Cardiac fibroblast (primary cell): ENCODE data around the gene SCIMP.

ENCODE experiments used
- DNase-seq, 2 donors: peaks; one replicate each; pipeline versions ENCODE4 v3.0.0 to v3.0.0-alpha.2; 2010; ENCODE audit warnings: low read depth in 2 of 2
- H3K4me3 ChIP-seq, 2 donors: replicated peaks in 1 of 2; 1 replicate in 1 of 2; 2 replicates in 1 of 2; pipeline ENCODE4 v1.5.1; 2011; ENCODE audit warnings: low read depth in 2 of 2, low read length in 2 of 2, mild to moderate bottlenecking in 2 of 2, moderate library complexity in 1 of 2
- TF ChIP-seq, protein P1 (sequence below): IDR thresholded peaks from one replicate; pipeline ENCODE4 v1.5.1; 2011; ENCODE audit warnings: low read depth, mild to moderate bottlenecking, low read length, inconsistent platforms

Gene SCIMP

DNA sequence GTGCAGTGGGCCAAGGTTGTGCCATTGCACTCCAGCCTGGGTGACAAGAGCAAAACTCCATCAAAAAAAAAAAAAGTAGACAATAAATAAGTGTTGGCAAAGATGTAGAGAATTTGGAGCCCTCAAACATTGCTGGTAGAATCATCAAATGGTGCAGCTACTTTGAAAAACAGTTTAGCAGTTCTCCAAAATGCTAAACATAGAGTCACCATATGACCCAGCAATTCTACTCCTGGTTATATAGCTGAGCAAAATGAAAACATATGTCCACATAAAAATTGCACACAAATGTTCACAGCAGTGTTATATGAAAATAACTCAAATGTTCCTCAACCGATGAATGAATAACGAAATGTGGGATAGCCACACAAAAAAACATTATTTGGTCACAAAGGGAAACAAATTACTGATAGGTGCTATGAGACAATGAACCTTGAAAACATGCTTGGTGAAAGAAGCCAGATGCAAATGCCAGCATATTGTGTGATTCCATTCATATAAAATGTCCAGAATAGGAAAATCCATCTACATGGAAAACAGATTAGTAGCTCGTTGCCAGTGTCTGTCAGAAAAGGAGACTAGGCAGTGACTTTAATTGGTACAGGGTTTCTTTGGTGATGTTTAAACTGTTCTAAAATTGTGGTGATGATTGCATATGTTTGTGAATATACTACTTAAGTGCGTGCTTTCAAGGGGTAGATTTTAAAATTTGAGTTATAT is 34.7 kb upstream of the SCIMP start:
- no peak for DNase-seq
- TF ChIP-seq, protein P1, sequence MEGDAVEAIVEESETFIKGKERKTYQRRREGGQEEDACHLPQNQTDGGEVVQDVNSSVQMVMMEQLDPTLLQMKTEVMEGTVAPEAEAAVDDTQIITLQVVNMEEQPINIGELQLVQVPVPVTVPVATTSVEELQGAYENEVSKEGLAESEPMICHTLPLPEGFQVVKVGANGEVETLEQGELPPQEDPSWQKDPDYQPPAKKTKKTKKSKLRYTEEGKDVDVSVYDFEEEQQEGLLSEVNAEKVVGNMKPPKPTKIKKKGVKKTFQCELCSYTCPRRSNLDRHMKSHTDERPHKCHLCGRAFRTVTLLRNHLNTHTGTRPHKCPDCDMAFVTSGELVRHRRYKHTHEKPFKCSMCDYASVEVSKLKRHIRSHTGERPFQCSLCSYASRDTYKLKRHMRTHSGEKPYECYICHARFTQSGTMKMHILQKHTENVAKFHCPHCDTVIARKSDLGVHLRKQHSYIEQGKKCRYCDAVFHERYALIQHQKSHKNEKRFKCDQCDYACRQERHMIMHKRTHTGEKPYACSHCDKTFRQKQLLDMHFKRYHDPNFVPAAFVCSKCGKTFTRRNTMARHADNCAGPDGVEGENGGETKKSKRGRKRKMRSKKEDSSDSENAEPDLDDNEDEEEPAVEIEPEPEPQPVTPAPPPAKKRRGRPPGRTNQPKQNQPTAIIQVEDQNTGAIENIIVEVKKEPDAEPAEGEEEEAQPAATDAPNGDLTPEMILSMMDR = no peak
- H3K4me3 ChIP-seq = no peak overlapping the region

DNA sequence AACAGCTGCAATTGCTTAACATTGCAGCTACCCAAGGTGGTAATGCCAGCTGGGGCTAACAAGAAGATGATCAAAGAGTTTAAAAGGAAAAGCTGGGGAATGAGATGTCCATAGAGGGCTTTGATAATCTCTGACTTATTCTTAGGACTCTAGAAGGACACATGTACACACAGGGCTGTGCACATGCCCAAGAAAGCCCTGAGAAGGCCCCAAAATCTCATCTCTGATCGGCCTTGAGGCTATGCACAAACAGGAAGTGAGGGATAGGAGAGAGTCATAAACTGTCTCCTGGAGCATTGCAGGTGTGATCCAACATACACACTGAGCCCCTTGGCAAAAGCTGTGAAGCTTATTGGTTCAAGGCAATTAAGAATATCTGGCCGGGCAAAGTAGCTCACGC is 30.2 kb upstream of the SCIMP start:
- DNase-seq = no peak
- H3K4me3 ChIP-seq = no peak overlapping the region
- TF ChIP-seq, protein P1 = no peak

DNA sequence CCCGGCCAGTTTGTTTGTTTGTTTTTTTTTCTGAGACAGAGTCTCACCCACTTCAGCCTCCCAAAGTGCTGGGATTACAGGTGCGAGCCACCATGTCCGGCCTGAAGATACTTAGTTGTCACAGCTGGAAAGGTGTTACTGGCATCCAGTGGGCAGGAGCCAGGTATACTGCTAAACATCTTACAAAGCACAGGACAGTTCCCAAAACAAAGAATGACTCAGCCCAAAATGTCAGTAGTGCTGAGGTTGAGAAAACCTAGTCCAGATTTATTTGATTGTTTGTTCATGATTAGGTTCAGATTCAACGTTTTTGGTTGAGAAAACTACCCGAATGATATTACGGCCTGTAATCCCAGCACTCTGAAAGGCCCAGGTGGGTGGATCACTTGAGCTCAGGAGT is 28.8 kb upstream of the SCIMP start:
- DNase-seq = no peak
- TF ChIP-seq, protein P1 = no peak
- no peak overlapping the region for H3K4me3 ChIP-seq

DNA sequence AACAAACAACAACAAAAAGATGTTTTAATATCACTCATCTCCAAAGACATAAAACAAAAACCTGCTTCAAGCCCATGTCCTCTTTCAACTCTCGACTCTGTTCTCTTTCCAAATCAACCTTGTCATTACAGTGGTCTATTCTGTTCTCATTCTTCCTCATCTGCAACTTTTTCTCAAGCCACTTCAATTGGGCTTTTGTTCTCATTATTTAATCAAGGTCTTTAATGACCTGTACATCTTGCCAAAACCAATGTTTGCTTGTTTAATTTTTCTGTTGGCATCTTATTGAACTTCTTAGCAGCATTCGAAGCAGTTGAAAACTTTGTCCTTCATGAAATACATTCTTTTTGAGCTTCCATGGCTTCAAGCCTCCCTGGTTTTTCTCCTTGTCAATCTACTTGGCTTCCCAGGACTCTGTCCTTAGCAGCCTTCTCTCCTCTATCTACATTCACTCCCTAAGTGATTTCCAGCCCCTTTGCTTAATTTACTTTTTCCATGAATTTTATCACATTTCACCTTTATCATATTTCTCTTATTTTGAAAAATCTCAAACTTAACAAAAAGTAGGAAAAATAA is 27.8 kb upstream of the SCIMP start:
- TF ChIP-seq, protein P1 = no peak
- no peak for DNase-seq
- no peak overlapping the region for H3K4me3 ChIP-seq

DNA sequence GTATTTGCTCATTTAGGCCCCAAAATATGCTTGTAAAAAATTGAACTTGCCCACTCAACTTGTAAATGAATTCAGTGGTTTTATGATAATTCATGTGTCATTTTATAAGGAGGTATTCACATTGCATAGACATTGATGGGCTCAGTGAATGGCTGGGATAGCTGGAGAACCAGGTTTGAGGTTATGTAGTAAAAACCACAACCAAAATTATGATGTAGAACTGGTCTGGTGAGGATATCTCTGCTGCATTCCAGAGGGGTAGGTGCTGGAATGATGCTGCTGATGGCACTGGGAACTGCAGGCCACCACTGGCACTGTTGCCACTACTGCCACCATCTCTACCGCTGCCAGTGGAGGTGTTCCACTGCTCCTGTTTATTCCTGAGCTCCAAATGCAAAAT is 25.9 kb upstream of the SCIMP start:
- no peak overlapping the region for H3K4me3 ChIP-seq
- TF ChIP-seq, protein P1 = no peak
- DNase-seq = no peak

DNA sequence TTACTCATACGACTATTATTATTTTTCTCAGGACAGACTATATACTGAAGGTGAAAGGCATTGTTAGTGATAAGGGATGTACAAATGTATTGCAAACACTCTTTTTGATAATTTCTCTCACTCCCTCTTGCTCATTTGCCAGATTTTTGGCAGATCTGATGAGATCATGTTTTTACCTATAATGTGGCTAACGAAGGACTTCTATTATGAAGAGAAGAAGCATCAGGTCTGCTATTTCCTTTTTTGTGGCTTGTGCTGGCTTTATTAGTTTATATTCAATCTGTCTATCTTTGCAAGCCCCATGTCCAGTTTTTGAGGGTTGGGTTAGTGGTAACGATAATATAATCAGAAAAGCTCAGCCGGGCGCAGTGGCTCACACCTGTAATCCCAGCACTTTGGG is 22.5 kb upstream of the SCIMP start:
- TF ChIP-seq, protein P1 = no peak
- no peak overlapping the region for H3K4me3 ChIP-seq
- DNase-seq = no peak
